IPS-15b (cell line): ENCODE results near the gene PLCG2.

Experiments
- H3K27me3 ChIP-seq: one replicate; pipeline ENCODE4 v1.6.1; 2013; ENCODE audit warnings: low read length; ENCODE audit not compliant: control insufficient read depth, insufficient read depth
- H3K36me3 ChIP-seq: one replicate; pipeline ENCODE4 v1.6.1; 2013; ENCODE audit warnings: low read length; ENCODE audit not compliant: control insufficient read depth, insufficient read depth
- H3K4me1 ChIP-seq: one replicate; pipeline ENCODE4 v1.6.1; 2013; ENCODE audit warnings: mild to moderate bottlenecking, low read length; ENCODE audit not compliant: control insufficient read depth, insufficient read depth
- H3K4me3 ChIP-seq: one replicate; pipeline ENCODE4 v1.5.1; 2013; ENCODE audit warnings: low read depth, low read length
- H3K9ac ChIP-seq: one replicate; pipeline ENCODE4 v1.6.1; 2013; ENCODE audit warnings: low read depth, mild to moderate bottlenecking, low read length
- H3K9me3 ChIP-seq: one replicate; pipeline ENCODE4 v1.6.1; 2013; ENCODE audit warnings: mild to moderate bottlenecking, low read length; ENCODE audit not compliant: control insufficient read depth, insufficient read depth

PLCG2 gene

DNA sequence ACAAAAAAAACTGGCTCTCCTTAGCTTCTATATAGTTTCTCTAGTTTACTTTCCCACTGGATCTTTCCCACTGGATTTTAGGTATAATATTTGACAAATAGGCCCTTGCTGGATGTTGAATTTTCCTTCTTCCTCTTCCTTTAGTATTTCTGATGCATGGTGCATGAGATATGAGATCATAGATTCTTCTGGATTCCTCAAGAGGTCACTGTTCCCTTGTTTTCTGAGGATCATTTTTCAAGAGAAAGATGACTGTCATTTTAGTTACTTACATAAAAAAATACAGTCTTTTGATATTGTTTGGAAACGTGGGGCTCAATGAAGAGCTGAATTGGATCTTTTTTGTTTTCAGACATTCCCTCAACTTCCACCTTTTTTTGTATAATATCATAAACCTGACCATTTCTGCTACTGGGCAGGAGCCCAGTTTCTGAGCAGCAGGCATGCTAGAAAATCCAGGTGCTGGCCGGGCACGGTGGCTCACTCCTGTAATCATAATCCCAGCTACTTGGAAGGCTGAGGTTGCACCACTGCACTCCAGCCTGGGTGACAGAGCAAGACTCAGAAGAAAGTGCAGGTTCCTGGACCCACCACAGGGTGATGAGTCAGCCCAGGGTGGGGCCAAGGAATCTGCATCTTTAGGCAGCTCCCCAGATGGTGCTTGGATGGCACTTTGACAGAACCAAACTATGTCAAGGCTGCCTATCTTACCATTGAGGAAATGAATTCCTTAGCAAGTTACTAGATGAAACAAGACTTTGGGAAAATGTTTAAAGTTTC is 161.9 kb downstream of the PLCG2 start:
- Histone ChIP-seq H3K4me1 (peaks cover 23% of the 10 kb centered on the region), H3K36me3 (no peaks in the 10 kb centered on the region), H3K9me3 (no peaks in the 10 kb centered on the region), H3K9ac (no peak overlapping the region), H3K27me3 (no peaks in the 10 kb centered on the region), H3K4me3 (no peak overlapping the region)

DNA sequence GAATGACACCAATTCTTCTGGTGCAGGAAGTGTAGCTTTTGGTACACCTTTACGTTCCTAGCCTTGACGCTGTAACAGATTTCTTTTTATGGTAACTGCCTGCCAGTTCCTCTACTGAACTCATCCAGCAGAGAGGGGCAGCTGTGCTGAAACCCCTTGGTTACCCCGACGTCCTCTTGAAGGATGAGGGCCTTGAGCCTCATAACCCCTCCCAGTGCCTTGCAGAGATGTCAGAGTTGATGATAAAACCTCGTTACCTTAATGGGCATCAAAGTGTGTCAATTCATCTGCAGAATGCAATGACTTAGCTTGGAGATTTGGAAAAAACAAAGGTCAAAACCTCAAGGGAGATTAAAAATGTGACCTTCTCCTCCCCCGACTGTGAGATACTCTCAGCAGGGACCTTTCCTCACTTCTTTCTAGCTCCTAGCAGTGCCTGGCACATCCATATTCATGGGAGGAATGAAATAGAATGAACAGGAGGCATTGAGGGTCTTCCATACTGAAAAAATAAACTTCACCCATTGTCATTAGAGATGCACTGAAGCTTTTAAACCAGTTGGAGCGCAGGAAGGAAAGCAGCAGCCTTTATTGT is 163.0 kb downstream of the PLCG2 start:
- no peak overlapping the region for H3K4me3 ChIP-seq
- peaks cover 23% of the 10 kb centered on the region for H3K4me1 ChIP-seq
- H3K27me3 ChIP-seq: no peaks in the 10 kb centered on the region
- no peak overlapping the region for H3K9ac ChIP-seq
- H3K36me3 ChIP-seq: no peaks in the 10 kb centered on the region
- no peaks in the 10 kb centered on the region for H3K9me3 ChIP-seq

DNA sequence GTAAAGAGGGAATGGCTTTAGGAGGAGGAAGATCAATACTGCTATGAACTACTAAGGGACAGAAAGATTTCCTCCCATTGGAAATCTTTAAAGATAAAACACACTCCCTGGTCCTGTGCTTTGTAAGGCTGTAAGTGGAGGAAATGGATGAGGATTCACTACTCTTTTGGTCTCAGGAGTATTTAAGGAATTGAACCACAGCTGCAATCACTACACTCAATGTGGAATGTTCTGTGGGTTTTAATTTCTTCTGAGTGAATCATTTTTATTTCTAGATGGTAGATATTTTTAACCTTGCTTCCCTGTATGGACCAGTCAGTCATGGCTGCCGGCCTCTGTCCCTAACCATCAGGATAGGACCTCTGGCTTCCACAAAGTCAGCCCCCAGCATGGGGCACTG is 166.6 kb downstream of the PLCG2 start:
- no peak overlapping the region for H3K4me3 ChIP-seq
- peaks cover 13% of the 10 kb centered on the region for H3K4me1 ChIP-seq
- H3K9ac ChIP-seq: no peak overlapping the region
- no peaks in the 10 kb centered on the region for H3K27me3 ChIP-seq
- H3K9me3 ChIP-seq: no peaks in the 10 kb centered on the region
- H3K36me3 ChIP-seq: no peaks in the 10 kb centered on the region

DNA sequence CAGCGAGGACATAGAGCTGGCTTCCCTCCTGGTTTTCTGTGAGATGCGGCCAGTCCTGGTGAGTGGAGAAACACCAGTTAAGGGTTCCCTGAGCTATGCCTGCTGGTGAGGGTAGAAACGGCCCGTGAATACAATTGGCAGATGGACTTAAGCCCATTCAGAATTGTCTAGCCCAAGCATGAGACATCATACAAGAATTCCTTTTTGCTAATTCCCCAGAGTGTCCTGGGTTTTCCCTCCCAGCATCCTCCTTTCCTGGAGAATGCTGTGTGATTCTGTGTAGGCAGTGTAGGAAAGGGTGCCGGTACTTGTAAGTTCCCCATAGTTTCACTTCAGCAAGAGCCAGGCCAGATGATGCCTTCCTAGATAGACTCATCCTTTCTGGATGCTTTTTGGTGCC is 167.1 kb downstream of the PLCG2 start:
- no peak overlapping the region for H3K4me3 ChIP-seq
- no peaks in the 10 kb centered on the region for H3K9me3 ChIP-seq
- H3K4me1 ChIP-seq: peaks cover 13% of the 10 kb centered on the region
- no peak overlapping the region for H3K9ac ChIP-seq
- no peaks in the 10 kb centered on the region for H3K27me3 ChIP-seq
- H3K36me3 ChIP-seq: no peaks in the 10 kb centered on the region

DNA sequence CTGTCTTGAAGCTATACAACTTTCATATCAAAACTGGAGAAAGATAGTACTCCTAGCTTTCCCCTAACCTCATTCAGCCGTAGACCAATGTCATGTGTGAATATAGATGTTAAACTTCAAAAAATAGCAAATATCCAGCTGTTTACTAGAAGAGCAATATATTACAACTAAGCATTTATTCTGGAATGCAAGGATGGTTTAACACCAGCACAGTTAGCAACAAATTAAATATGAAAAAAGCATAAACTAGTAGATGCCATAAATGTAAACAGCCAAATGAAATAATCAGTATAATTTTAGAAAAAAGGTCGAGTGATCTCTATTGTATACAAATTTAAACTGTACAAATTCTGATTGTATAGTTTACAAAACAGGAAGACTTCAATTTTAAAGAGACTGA is 172.5 kb downstream of the PLCG2 start:
- Histone ChIP-seq H3K36me3 (no peaks in the 10 kb centered on the region), H3K9me3 (no peaks in the 10 kb centered on the region), H3K27me3 (no peaks in the 10 kb centered on the region), H3K4me3 (no peak overlapping the region), H3K4me1 (no peaks in the 10 kb centered on the region), H3K9ac (no peak overlapping the region)

DNA sequence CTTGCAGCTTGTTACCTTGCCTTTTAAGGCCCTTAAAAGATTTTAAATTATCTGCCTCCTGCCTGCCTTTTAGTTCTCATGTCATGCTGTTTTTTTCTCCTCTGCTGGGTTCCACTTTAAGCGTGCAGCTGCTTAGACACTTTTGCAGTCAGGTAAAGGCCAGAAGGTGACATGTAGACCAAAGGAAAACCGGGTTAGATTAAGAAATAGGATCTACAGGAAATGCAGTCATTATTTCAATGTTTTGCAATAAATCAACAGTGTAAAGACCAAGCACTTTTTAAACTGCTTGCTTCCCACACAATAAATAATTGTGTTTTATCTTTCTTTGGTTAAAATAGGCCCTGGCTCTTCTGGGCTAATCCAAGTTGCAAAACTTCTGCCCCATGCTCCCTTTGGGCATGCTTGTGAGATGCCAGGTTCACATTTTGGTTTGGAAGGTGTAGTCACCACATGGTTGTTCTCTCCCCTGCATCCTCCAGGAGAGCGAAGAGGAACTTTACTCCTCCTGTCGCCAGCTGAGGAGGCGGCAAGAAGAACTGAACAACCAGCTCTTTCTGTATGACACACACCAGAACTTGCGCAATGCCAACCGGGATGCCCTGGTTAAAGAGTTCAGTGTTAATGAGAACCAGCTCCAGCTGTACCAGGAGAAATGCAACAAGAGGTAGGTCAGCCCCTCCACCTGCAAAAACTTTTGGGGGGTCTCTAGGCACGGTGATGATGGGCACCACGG is 177.3 kb downstream of the PLCG2 start:
- Histone ChIP-seq H3K9ac (no peak overlapping the region), H3K4me3 (no peak overlapping the region), H3K36me3 (no peaks in the 10 kb centered on the region), H3K4me1 (no peaks in the 10 kb centered on the region), H3K9me3 (no peaks in the 10 kb centered on the region), H3K27me3 (no peaks in the 10 kb centered on the region)

DNA sequence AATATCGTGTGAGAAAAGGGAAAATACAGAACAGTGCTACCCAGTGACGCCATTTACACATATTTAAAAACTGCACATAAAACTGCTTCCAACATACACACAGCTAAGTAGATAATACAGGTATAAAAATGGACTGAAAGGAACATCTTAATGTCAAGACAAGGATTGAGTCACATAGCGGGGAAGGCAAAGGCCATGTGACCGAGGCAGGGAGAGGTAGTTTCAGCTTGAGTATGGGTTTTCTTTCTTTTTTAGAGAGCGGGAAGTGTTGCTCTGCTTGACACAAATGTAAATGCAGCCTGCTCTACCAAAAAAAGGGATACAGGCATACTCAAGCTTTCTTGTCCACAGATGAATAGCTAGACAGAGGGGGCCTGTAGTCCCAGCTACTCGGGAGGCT is 185.7 kb downstream of the PLCG2 start:
- H3K36me3 ChIP-seq: no peaks in the 10 kb centered on the region

DNA sequence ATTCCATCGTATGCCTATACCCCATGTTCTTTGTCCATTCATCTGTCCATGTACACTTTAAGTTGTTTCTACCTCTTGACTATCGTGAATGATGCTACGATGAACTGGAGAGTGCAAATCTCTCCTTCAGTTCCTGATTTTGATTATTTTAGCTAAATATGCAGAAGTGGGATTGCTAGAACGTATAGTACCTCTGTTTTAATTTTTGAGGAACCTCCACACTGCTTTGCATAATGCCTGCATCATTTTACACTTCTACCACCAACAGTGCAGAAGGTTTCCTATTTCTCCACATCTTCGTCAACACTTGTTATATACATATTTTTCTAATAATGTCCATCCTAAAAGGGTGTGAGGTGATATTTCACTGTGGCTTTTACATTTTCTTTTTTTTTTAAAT is 188.3 kb downstream of the PLCG2 start:
- H3K4me3 ChIP-seq: no peak overlapping the region
- H3K27me3 ChIP-seq: no peaks in the 10 kb centered on the region
- no peaks in the 10 kb centered on the region for H3K4me1 ChIP-seq
- no peaks in the 10 kb centered on the region for H3K9me3 ChIP-seq
- H3K36me3 ChIP-seq: no peaks in the 10 kb centered on the region
- no peak overlapping the region for H3K9ac ChIP-seq

More for the DNA sequence above, 185.7 kb downstream of the PLCG2 start:
- Histone ChIP-seq H3K9me3 (no peaks in the 10 kb centered on the region), H3K9ac (no peak overlapping the region), H3K4me1 (no peaks in the 10 kb centered on the region), H3K27me3 (no peaks in the 10 kb centered on the region), H3K4me3 (no peak overlapping the region)

DNA sequence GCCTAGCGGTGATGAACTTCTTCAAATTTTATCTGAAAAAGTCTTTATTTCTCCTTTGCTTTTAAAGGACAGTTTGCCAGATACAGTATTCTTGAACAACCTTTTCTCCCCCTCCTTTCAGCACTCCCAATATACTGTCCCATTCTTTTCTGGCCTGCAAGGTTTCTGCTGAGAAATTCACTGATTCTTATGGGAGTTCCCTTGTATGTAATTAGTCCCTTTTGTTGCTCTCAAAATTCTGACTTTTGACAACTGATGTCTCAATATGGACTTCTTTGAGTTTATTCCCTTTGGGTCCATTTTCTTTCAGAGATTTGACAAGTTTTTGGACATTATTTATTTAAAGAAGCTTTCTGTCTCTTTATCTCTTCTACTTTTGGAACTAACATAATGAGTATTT is 192.8 kb downstream of the PLCG2 start:
- Histone ChIP-seq H3K4me3 (no peak overlapping the region), H3K27me3 (no peaks in the 10 kb centered on the region), H3K4me1 (no peaks in the 10 kb centered on the region), H3K9me3 (no peaks in the 10 kb centered on the region), H3K36me3 (no peaks in the 10 kb centered on the region), H3K9ac (no peak overlapping the region)

DNA sequence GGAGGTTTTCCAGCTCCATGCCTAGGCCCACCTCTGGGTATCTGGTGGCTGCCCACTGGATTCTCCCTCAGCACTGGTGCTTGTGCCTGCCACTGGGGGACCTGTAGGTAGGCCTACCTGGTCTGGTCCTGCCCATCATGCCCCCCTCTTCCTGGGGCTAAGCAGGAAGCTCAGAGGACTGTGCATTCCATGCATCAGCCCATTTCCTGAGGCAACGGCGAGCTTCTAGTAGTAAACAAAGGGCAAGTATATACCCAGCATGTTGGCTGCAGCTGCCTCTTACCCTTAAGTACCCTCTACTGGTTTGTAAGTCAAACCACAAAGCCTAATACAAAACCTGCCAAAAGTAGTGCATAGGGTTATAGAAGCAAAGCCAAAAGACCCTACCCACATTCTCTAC is 194.6 kb downstream of the PLCG2 start:
- Histone ChIP-seq H3K4me1 (no peaks in the 10 kb centered on the region), H3K36me3 (no peaks in the 10 kb centered on the region), H3K9ac (no peak overlapping the region), H3K4me3 (no peak overlapping the region), H3K9me3 (no peaks in the 10 kb centered on the region), H3K27me3 (no peaks in the 10 kb centered on the region)

DNA sequence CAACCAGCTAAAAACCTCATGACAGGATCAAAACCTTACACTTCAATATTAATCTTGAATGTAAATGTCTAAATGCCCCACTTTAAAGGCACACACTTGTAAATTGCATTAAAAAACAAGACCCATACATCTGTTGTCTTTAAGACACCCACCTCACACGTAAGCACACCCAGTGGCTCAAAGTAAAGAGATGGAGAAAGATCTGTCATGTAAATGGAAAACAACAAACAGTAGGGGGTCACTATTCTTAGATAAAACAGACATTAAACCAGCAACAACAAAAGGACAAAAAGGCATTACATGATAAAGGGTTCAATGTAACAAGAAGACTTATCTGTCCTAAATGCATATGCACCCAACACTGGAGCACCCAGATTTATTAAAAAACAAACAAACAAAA is 196.5 kb downstream of the PLCG2 start:
- no peaks in the 10 kb centered on the region for H3K27me3 ChIP-seq
- no peak overlapping the region for H3K9ac ChIP-seq
- no peak overlapping the region for H3K4me3 ChIP-seq
- no peaks in the 10 kb centered on the region for H3K36me3 ChIP-seq
- no peaks in the 10 kb centered on the region for H3K9me3 ChIP-seq
- no peaks in the 10 kb centered on the region for H3K4me1 ChIP-seq
